ENCODE results near the gene ALOX12B.
"Not testable (repeated sequence)": the region's sequence is repeated elsewhere in the genome, so short reads cannot be mapped to it uniquely, and the experiment has no call there.

ALOX12B gene

DNA sequence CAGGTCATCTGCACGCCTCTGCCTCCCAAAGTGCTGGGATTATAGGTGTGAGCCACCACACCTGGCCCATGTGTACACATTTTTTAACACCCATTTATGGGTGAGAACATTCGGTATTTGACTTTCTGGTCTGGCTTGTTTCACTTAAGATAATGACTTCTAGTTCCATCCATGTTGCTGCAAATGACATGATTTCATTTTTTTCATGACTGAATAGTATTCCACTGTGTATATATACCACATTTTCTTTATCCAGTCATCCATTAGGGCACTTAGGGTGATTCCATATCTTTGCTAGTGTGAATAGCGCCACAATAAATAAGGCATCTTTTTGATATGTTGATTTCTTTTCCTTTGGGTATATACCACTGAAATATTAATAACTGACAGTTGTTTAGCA, 5.6 kb downstream of the ALOX12B start:
- no peak for DNase-seq

DNA sequence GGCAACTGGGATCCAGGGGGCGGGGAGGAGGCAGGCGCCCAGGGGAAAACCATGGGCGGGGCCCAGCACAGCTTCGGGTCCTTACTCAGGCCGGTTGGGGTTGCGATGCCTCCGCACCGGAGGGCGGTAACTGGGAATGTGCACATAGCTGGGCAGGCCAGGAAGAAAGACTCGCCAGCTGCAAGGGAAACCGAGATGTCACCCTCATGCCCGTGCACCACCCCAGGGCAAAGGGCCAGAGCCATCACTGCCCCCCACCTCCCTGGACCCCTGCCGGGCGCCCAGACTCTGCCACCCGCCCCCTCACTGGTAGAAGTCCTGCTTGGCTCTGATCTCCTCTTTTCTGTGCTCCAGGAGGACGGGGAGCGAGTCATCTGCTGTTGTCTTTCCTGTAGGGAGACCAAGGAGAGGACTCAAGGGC, 6.7 kb downstream of the ALOX12B start:
- DNase-seq: no peak

DNA sequence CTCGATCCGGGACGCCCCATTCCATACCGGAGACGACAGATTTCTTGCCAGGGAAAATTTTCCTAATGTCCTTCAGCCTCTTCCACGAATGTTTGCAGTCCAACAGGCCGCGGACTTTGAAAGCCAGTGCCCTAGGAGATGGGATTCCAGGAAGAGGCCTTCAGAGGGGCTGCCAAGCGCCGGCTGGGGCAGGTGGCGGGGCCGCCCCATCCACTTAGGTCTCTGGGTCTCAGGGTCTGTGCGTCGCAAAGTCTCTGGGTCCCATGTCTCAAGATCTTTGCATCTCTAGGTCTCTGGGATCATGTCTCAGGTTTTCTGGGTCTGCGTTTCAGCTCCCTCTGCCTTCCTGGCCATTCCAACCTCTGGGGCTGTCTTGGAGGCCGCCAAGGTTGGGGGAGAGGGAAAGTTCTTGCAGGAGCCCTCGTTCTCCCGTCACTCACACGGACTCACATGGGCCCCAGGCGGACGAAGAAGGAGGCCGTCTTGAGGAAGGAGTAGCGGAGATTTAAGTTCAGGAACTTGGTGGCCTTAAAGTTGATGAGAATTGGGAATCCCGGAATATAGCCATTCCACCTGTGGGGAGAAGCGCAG, 7.2 kb downstream of the ALOX12B start:
- no peak for DNase-seq

DNA sequence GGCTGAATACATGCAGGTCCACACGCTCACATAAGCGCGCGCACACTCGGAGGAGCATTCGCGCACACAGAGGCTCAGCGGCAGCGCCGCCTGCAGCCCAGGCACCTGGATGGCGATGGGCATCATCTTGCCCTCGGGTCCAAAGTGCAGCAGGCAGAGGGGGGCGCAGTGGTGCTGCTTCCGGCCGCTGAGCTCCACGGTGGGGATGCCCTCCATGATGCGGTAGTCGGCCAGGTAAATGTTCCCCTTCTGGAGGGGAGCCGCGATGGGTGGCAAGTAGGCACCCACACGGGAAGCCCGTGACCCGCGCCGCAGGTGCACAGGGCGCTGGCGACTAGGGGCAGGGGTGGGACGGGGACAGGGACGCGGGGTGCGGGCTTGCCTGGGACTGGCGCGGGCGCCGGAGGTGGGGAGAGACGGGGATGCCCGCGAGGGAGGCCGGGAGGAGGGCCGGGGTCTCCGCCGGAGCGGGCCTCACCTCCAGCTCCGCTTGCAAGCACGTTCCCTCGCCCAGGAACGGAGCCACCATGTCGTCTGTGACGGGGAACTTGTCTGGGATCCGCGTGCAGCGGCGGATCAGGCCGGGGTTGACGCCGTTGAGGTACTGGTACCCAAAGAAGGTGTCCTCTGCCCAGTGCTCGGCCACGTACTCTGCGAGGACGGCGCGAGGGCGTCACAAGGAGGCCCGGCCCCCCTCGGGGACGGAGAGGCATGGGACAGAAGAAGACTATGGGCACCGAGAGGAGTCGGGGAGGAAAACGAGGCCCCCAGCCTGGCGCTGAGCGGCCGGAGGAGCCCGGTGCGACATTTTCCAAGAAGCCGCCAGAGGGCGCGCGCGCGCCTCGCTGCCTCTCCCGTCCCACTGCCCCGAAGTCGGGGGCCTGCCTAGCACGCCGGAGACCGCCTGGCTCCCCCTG, 8.0 kb downstream of the ALOX12B start:
- DNase-seq: peak; percentile 74 to 80

DNA sequence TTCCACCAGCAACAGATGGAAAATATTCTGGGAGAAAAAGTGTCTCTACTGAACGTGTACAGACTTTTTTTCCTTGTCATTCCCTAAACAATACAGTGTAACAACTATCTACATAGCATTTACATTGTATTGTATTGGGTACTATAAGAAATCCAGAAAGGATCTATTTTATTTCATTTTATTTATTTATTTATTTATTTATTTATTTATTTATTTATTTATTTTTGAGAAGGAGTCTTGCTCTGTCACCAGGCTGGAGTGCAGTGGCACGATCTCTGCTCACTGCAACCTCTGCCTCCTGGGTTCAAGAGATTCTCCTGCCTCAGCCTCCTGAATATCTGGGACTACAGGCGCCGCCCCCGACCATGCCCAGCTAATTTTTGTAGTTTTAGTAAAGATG, 9.6 kb downstream of the ALOX12B start:
- DNase-seq: not testable (repeated sequence)

DNA sequence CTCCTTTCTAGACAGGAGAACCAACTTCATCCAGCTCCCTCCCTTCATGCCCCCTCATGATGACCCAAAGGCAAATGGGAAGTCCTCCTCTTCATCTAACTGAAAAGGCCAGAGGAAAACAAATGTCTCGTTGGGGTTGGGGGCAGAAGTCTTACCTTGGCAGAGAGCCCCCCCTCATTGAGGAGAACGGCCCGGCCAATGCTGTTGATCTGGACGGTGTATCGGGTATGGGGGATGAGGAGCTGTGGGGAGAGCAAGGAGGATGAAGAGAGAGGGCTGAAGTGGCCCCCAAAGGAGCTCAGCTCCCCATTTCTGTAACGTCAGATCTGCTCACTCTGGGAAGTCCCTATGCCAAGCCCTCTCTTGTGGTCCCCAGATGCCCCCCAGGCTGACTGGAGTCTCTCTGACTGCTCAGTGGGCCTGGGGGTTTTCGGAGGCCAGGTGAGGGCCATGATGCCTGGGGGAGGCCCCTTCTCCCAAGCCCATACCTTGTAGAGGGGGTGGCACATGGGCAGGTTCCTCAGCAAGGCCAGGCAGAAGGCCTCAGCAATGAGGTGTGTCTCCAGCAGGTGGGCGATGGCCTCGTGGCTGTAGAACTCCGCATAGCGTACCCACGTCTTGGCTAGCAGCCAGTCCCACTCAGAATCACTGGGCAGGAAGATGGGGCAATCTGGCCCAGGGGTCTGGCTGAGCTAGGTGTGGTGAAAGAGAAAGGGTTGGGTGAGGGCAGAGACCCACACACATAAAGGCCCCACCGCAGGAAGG, 10.8 kb downstream of the ALOX12B start:
- DNase-seq: no peak

DNA sequence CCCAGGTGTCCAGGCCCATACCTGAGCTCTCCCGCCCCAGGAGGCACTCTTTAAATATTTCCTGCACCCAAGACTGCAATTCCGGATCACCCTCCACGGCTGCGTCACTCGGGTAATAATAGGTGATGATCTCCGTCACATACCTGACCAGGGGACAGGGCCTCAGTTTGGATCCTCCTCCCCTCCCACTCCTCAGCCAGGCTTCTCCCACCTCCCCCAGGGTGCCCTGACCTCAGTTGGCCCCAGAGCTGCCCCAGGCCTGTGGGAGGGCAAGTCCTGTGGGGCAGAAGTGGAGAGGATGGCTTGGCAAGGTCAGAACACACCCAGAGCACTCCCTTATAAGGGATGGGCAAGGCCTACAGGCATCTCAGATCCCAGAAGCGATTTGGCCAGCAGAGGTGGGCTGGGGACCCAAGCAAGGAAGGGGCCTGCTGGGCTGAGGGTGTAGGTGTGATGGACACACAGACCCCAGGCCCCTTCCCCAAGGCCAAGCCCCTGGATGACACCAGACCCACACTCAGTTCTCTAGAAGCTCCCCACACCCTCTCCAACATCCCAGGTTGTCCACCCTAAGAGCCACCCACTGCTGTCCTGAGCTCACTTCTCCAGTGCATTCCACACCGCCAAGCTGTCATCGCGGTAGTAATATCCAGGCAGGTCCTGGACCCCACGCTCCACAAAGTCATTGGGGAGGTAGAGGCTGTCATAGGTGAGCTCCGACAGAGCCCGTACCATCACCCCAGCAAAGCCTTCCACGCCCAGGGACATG, 11.8 kb downstream of the ALOX12B start:
- no peak for DNase-seq

DNA sequence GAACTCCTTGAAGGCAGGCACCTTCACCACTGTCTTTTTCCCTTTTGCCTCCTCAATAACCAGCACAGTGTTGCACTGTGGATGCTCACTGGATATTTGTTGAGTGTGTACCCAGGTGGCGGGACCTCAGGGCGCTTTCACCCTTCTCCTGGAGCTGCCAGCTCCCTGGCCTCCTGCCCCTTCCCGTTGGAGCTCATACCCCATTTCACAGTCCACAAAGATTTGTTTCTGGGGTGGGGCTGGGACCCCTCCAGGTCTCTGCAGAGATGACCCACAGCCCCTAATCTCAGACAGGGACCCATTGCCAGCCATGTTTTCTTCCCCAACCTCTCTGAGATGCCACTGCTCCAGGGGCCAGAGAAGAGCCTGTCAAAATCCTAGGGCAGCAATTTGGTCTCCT, 12.4 kb downstream of the ALOX12B start:
- no peak for DNase-seq

DNA sequence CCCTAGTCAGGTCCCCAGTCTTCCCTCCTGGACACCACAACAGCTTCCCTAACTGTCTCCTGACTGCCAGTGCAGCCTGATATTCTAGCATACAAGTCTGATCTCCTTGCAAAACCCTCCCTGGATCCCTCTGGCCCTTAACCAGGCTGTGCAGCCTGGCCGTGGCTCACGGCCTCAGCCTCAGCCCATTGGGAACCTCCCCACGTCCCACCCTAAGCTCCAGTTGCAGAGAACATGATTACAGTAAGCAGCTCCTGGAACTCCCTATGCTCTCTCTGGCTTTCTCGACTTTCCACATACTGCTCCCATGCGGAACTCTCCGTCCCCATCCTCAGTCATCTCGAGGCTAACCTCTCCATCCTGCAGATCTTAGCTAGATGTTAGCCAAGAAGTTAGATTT, 13.0 kb downstream of the ALOX12B start:
- DNase-seq: no peak

DNA sequence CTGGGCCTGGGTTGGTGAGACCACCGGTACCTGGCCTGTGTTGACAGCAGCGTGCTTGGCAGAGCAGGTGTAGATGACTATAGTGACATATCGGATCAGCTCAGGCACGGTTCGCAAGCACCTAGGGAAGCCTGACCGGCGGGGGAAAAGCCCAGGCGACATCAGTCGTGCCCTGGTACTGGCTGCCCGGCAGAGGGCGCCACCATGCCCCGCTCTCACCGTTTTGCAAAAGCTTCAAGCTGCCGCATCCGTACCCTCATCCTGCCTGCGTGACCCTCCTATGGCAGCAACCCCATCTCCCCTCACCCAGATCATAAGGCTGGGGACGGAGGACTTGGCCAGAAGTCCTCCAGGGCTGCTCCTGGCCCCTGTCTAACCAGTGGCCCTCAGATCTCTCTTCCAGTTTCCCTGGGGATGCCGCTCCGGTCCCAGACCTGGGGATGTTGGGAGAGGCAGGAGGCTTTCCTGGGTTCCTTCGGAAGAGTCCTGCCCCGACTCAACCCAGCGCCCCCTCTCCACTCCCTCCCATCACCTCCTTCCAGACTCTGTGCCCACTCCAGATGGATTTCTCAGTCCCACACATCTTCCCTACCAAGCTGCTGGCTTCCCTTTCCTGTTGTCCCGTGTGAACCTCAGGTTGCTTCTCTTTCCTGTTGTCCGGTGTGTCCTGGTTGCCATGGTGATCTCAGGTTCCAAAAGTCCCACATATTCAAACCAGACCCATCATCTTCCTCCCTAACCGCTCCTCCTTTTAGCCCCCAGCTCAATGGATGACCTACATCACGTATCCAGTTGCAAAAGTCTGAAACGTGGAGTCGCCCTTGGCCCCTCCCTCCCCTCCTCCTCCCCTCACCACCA, 13.7 kb downstream of the ALOX12B start:
- DNase-seq: peak; percentile 87 to 89

DNA sequence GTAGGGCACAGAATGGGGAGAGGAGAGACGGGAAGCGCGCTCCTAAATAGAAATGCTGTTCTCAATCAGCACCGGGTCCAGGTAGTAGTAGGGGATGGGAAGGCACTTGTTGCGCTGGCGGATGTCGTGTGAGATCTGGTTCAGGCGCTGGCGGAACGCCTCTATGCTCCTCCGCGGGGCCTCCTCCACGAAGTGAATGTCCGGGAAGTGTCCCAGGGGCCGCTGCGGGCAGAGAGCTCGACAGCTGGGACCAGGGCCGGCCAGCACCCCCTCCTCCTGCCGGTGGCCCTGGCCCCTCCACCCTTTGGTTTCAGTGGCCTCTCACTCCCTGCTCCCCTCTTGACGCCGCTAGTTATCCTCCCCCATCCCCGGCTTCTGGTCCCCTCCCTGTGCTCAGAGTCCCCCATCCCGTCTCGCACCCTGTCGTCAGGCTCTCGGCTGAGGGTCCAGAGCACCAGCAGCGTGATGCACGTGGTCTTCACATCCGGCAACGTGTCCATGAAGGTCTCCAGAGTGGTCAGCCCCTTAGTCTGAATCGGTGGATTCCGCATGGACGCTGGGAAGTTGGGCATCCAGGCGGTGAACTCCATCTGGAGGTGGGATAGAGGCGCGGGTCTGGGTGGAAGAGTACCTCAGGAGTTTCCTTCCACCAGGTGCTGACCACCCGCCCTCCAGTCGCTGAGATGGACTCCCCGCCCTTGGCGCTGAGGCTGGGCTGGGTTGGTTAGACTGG, 14.6 kb downstream of the ALOX12B start:
- DNase-seq: no peak

DNA sequence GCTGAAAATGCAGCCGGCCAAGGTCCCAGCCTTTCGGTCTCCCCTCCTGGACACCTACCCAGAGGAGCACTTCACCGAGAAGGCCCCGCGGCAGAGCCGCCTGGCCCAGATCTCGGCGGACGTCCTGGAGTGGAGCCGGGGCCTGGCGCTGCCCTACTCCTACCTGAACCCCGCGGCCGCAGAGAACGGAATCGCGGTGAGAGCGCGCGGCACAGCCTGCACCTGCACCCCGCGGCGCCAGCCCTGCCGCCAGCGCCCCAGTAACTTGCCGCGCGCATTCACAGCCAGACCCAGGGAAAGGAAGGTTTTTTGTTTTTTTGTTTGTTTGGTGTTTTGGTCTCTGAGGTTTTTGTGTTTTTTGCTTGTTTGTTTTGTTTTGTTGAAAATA, 15.2 kb downstream of the ALOX12B start:
- DNase-seq: no peak

DNA sequence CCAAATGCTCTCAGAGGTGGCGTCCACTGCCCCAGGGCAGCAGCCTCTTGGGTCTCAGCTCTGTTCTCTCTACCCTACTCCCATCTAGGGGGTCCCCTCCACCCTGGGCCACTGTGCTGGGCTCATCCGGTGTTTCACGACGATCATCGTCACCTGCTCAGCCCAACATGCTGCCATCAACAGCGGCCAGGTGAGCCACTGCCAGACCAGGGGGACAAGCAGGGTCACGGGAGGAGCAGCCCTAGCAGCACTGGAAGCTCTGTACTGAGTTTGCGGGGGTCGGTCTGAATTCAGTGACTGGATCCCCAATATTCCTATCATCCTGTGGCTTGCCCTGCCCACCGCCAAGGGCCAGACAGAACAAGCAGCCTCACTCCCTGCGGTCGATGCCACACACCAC, 16.0 kb downstream of the ALOX12B start:
- no peak for DNase-seq

DNA sequence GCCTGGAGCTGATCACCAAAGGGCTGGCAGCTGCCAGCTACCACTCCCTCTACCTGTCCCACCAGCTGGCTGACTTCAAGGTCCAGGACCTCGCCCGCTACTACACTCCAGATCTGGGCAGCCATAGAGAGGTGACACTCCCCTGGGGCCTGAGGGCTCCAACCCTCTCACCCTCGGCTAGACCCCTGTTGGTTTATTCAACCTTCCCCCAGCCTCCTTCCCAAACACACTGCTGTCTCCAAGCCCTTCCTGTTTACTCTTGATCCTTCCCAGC, 18.0 kb downstream of the ALOX12B start:
- DNase-seq: no peak

DNA sequence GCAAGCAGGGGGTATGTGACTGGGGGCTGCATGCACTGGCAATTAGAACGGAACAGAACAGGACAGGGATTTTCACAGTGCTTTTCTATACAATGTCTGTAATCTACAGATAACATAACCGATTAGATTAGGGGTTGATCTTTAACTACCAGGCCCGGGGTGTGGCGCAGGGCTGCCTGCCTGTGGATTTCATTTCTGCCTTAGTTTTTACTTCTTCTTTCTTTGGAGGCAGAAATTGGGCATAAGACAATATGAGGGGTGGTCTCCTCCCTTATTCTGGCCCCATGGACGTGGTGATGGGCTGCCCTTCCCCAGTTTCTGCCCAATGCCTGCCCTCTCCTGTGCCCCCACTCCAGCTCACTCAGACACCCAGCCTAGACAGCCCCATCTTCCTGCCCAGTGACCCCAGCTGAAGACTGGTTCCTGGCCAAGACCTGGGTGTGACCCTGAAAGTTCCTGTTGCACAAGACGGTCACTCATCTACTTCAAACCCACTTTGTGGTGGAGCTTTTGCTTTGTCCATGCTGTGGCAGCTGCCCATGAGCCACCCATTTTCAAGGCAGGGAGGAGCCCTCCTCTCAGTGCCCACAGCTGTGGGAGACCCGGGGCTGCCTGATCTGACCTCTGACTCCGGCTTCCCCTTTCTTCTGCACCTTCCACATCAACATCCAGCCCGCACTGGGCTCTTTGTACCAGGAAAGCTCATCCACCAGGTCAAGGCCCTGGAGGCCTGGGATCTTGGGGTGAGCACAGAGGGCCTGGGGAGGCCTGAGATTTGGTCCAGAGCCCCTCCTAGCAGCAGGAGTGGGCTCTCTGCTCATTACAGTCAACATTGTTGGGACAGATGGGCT, 18.6 kb downstream of the ALOX12B start:
- no peak for DNase-seq

DNA sequence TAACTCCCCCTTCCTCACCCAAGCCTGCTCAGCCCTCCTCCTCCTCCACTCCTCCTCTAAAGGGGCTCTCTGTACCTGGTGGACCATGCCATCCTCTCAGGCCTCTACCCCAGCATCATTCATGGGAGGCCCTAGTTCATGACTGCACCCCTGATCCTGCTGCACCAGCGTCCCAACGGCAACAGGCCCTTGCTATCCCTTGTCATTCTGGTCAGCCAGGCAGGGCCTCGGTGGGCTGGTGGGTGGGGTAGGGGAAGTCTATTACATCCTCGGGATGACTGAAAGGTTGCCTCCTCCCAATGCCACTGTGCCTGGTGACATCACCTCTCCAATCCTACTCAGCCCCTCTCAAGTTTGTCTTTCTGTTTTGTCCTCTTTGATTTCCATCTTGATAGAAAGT, 19.7 kb downstream of the ALOX12B start:
- DNase-seq: no peak

DNA sequence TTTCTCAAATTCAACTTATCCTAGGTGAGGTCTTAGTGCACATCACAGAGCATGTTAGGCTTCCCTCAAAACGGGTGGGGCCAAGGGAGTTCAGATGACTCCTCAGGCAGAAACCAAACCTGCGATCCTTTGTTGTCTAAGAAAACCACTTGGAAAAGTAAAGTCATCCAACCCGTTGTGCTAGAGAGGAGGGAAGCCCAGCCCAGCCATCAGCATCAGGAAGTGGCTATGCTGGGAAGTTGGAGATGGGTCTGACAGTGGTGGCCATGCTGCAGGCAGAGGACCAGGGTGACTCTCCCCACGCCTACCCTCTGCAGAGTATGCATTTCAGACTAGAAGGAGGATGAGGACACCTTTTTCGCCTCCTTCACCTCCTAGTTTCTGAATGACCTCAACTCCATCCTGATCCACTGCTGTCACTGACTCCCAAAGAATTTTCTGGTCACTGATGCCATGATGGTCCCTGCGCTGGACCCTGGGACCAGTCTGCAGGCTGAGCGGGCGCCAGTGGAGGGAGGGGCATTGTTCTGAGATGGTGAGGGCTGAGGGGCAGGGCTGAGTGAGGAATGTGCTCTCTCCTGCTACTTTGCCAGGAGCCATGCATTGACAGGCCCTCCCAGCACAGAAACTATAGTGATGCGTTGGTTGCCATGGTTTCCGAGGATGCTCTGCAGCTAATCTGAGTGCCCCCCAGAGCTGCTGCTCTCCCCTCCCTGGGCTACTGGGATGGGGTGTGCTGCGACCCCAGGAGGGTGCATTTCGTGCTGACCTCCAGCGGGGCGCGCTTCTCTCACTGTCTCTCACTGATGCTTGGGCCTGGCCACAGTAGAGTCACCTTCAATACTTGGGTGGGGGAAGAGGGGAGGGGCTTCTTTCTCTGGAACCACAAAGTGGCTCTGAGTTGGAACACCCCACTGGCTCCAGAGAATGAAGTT, 20.4 kb downstream of the ALOX12B start:
- no peak for DNase-seq

DNA sequence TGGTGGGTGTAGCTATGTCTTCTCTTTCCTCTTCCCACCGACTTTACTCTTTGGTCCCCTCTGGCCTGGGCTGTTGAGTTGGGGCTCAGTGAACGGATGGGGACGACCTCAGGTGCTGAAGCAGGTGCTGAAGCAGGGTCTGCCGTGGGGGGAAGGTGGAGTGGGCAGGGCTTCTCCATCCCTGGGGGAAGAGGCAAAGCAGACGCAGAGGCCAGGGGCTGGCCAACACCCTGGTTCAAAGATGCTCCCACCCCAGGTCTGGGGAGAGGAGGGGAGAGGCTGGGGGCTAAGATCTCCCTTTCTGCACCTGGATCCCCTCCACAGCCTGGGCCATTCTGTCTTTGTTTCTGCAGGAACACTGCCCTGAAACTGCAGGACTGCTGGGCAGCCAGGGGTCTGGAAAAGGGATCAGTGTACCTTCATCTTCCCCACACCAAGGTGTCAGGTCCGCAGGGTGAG, 22.9 kb downstream of the ALOX12B start:
- no peak for DNase-seq

Measured in stimulated activated CD4-positive, alpha-beta T cell treated with anti-CD3 and anti-CD28 coated beads, Interleukin-2, amount 100 ng/mL, for 48 hours (primary cell).